Measurements from ENCODE around the gene CMTM4. TPM values are rescaled to one million over a fixed set of nuclear protein-coding genes. Genes with fewer than 3 reads are reported as not detected.

The CMTM4 gene
- total and polyA plus RNA-seq, 2 experiments from 2014 or later, result 14.1 to 77.0 TPM

- no peaks in the 10 kb centered on the region for H3K9me2 ChIP-seq (ENCODE audit: insufficient read depth)
- H3K4me3 ChIP-seq, result 0 out of 2 replicates have a peak overlapping the region, but pooled peaks have one; percentile 26
- peak overlapping the region; percentile 56 for H3K4me2 ChIP-seq
- peaks cover 10% of the 10 kb centered on the region; the same call in 1 of the 2 replicates for H4K20me1 ChIP-seq (replicated peaks; ENCODE audit: insufficient read depth)
- TF ChIP-seq, protein P1, sequence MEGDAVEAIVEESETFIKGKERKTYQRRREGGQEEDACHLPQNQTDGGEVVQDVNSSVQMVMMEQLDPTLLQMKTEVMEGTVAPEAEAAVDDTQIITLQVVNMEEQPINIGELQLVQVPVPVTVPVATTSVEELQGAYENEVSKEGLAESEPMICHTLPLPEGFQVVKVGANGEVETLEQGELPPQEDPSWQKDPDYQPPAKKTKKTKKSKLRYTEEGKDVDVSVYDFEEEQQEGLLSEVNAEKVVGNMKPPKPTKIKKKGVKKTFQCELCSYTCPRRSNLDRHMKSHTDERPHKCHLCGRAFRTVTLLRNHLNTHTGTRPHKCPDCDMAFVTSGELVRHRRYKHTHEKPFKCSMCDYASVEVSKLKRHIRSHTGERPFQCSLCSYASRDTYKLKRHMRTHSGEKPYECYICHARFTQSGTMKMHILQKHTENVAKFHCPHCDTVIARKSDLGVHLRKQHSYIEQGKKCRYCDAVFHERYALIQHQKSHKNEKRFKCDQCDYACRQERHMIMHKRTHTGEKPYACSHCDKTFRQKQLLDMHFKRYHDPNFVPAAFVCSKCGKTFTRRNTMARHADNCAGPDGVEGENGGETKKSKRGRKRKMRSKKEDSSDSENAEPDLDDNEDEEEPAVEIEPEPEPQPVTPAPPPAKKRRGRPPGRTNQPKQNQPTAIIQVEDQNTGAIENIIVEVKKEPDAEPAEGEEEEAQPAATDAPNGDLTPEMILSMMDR (conservative IDR thresholded peaks at IDR 0.05; ENCODE audit: low read depth in 2 of 2), result peak; percentile 90 to 97
- no peak for TF ChIP-seq EZH2 (IDR thresholded peaks at IDR 0.05; ENCODE audit: low read depth, unreplicated experiment)
- H3K27me3 ChIP-seq (ENCODE audit: insufficient read depth), result no peaks in the 10 kb centered on the region
- DNase-seq (ENCODE audit: low spot score) (peak; percentile 96), ATAC-seq (peak; percentile 96)
- H3K36me3 ChIP-seq (ENCODE audit: insufficient read depth), result no peaks in the 10 kb centered on the region
- H3F3A ChIP-seq (replicated peaks; ENCODE audit: low read depth), result no peaks in the 10 kb centered on the region
- Mint-ChIP-seq H3K9me3 (no peaks in the 10 kb centered on the region; the same call in 2 of the 3 replicates), H3K27me3 (ENCODE audit: insufficient read depth, low read depth, poor library complexity) (no peaks in the 10 kb centered on the region), H3K4me1 (peaks cover 18% of the 10 kb centered on the region; the same call in 2 of the 3 replicates), H3K36me3 (ENCODE audit: low read depth) (no peaks in the 10 kb centered on the region), H3K4me3 (peak overlapping the region; percentile 66), H3K27ac (peak overlapping the region; percentile 45; the same call in 1 of the 2 replicates)
- H3K4me1 ChIP-seq (ENCODE audit: insufficient read depth), result peaks cover 8% of the 10 kb centered on the region
- no peak overlapping the region for H3K27ac ChIP-seq (ENCODE audit: low read depth)
- no peak overlapping the region for H2AFZ ChIP-seq
- peaks cover 23% of the 10 kb centered on the region for H3K79me2 ChIP-seq (replicated peaks; ENCODE audit: insufficient read depth)
These were observed 45.7 kb downstream of the CMTM4 start for GRCh38 chr16:66650707-66651473.

GRCh38 chr16:66649636-66650205 is 46.8 kb downstream of the CMTM4 start:
- no peak overlapping the region for H3K4me3 Mint-ChIP-seq
- no peak overlapping the region for H3K27ac Mint-ChIP-seq
- no peak overlapping the region for H3K4me2 ChIP-seq
- H3K36me3 Mint-ChIP-seq (ENCODE audit: low read depth), result no peaks in the 10 kb centered on the region
- H4K20me1 ChIP-seq (replicated peaks; ENCODE audit: insufficient read depth), result peaks cover 4% of the 10 kb centered on the region; the same call in 1 of the 2 replicates
- no peaks in the 10 kb centered on the region for H3F3A ChIP-seq (replicated peaks; ENCODE audit: low read depth)
- no peak overlapping the region for H3K4me3 ChIP-seq
- H3K27me3 Mint-ChIP-seq (ENCODE audit: insufficient read depth, low read depth, poor library complexity), result no peaks in the 10 kb centered on the region
- no peak overlapping the region for H3K27ac ChIP-seq (ENCODE audit: low read depth)
- ATAC-seq (no peak), DNase-seq (ENCODE audit: low spot score) (no peak)
- no peaks in the 10 kb centered on the region for H3K27me3 ChIP-seq (ENCODE audit: insufficient read depth)
- no peaks in the 10 kb centered on the region for H3K9me2 ChIP-seq (ENCODE audit: insufficient read depth)
- H3K4me1 Mint-ChIP-seq, result peaks cover 19% of the 10 kb centered on the region; the same call in 2 of the 3 replicates
- H3K4me1 ChIP-seq (ENCODE audit: insufficient read depth), result peaks cover 8% of the 10 kb centered on the region
- H2AFZ ChIP-seq, result no peak overlapping the region
- no peaks in the 10 kb centered on the region for H3K36me3 ChIP-seq (ENCODE audit: insufficient read depth)
- H3K9me3 Mint-ChIP-seq, result no peaks in the 10 kb centered on the region; the same call in 2 of the 3 replicates
- H3K79me2 ChIP-seq (replicated peaks; ENCODE audit: insufficient read depth), result peaks cover 17% of the 10 kb centered on the region
- TF ChIP-seq STAT1 (IDR thresholded peaks at IDR 0.05; ENCODE audit: unreplicated experiment) (no peak), EZH2phosphoT487 (IDR thresholded peaks at IDR 0.05; ENCODE audit: unreplicated experiment) (no peak), NANOG (IDR thresholded peaks at IDR 0.05; ENCODE audit: borderline replicate concordance) (no peak), CREB1 (CRISPR knock-in tag; IDR thresholded peaks at IDR 0.05; ENCODE audit: low read depth) (no peak), ZNF331 (CRISPR knock-in tag; IDR thresholded peaks at IDR 0.05; ENCODE audit: low read depth) (no peak), ZNF462 (CRISPR knock-in tag; IDR thresholded peaks at IDR 0.05) (no peak)

Measured in GM23338 (cell line).